HCT116 (cell line): ENCODE measurements around the gene FAT1. TPM values are rescaled to one million over a fixed set of nuclear protein-coding genes. Genes with fewer than 3 reads are reported as not detected.

Experiments used
- ATAC-seq: fragments of 200-7000 bp; cut with Tn5 transposase; 2 replicates; pipeline ENCODE4 v1.9.1; 2020; ENCODE audit warnings: mild to moderate bottlenecking, moderate library complexity
- BruUV-seq: library from RNA; stranded (reverse); fragments of 400-500 nt; replicated peaks from 2 replicates; lab custom pipeline; 2021; lab: Mats Ljungman, UMichigan
- CTCF ChIA-PET: fragments of 300-600 bp; sonication (Branson Sonifier 250); formaldehyde crosslinking; loops from one replicate; lab custom pipeline; 2021; ENCODE audit warnings: antibody characterized with exemption; lab: Charles Lee
- POLR2A ChIA-PET: fragments of 300-600, 350-600 bp; sonication (Branson Sonifier 250); formaldehyde crosslinking; loops from one replicate; lab custom pipeline; 2021; ENCODE audit warnings: antibody characterized with exemption; lab: Charles Lee
- RAD21 ChIA-PET, 2 experiments: fragments of 300-600 bp; sonication (Branson Sonifier 250); formaldehyde crosslinking; loops; one replicate each; lab custom pipeline; 2023; ENCODE audit warnings: low total read pairs in 2 of 2; ENCODE audit not compliant: uncharacterized antibody in 2 of 2, unreplicated experiment in 2 of 2, low non-redundant PET in 1 of 2; lab: Charles Lee
- DNase-seq: peaks from one replicate; pipeline ENCODE4 v3.0.0-alpha.2; 2010; ENCODE audit warnings: low read depth, low spot score
- H2AFZ ChIP-seq: fragments of 200-600 bp; shearing (Covaris generic), sonication (generic); 2 replicates; pipeline ENCODE4 v1.6.1; 2017; ENCODE audit warnings: low read depth, mixed run types, mixed read lengths, antibody characterized with exemption, low read length; ENCODE audit not compliant: poor library complexity, severe bottlenecking
- H3K27ac ChIP-seq: 2 replicates; pipeline ENCODE4 v1.5.1; 2012; ENCODE audit warnings: low read depth, low read length
- H3K27me3 ChIP-seq: fragments of 200-600 bp; sonication (generic); 2 replicates; pipeline ENCODE4 v1.6.1; 2016; ENCODE audit warnings: mixed run types, low read length, mixed read lengths; ENCODE audit not compliant: insufficient read depth
- H3K36me3 ChIP-seq, 2 experiments: fragments of 200-500 bp in 1 of 2; fragments of 200-600 bp in 1 of 2; sonication (Bioruptor generic) in 1 of 2; sonication (generic) in 1 of 2; 2 replicates each; pipeline versions ENCODE4 v1.5.1 to v1.6.1; 2014 to 2016; ENCODE audit warnings: low read length in 2 of 2, inconsistent platforms in 1 of 2, mixed read lengths in 1 of 2, mixed run types in 1 of 2; ENCODE audit not compliant: insufficient read depth in 2 of 2, control insufficient read depth in 1 of 2
- H3K4me1 ChIP-seq, 2 experiments: fragments of 200-600 bp in 1 of 2; sonication (generic) in 1 of 2; 2 replicates each; pipeline versions ENCODE4 v1.5.1 to v1.6.1; 2012 to 2017; ENCODE audit warnings: low read length in 2 of 2, inconsistent platforms in 1 of 2, mild to moderate bottlenecking in 1 of 2, mixed read lengths in 1 of 2, mixed run types in 1 of 2, moderate library complexity in 1 of 2; ENCODE audit not compliant: insufficient read depth in 2 of 2, control insufficient read depth in 1 of 2
- H3K4me2 ChIP-seq: fragments of 200-600 bp; sonication (generic); 2 replicates; pipeline ENCODE4 v1.6.1; 2017; ENCODE audit warnings: mixed run types, low read length, mixed read lengths
- H3K4me3 ChIP-seq, 2 experiments: fragments of 200-600 bp in 1 of 2; sonication (generic) in 1 of 2; replicated peaks in 1 of 2; 2 replicates each; pipeline ENCODE4 v1.5.1; 2011 to 2016; ENCODE audit warnings: low read length in 2 of 2, control low read depth in 1 of 2, low read depth in 1 of 2, mild to moderate bottlenecking in 1 of 2, mixed read lengths in 1 of 2, mixed run types in 1 of 2
- H3K79me2 ChIP-seq: fragments of 200-600 bp; sonication (generic); 2 replicates; pipeline ENCODE4 v1.6.1; 2017; ENCODE audit warnings: mild to moderate bottlenecking, mixed run types, low read length, moderate library complexity, mixed read lengths; ENCODE audit not compliant: insufficient read depth
- H3K9ac ChIP-seq: fragments of 200-600 bp; sonication (generic); 2 replicates; pipeline ENCODE4 v1.6.1; 2016; ENCODE audit warnings: low read length, mixed read lengths
- H3K9me2 ChIP-seq: fragments of 200-600 bp; sonication (generic), shearing (Covaris generic); 2 replicates; pipeline ENCODE4 v1.6.1; 2017; ENCODE audit warnings: mixed run types, mild to moderate bottlenecking, moderate library complexity; ENCODE audit not compliant: insufficient read depth
- H3K9me3 ChIP-seq, 2 experiments: fragments of 200-500 bp in 1 of 2; fragments of 200-600 bp in 1 of 2; sonication (Bioruptor generic) in 1 of 2; sonication (generic) in 1 of 2; 2 replicates each; pipeline ENCODE4 v1.6.1; 2014 to 2017; ENCODE audit warnings: low read length in 2 of 2, mixed read lengths in 2 of 2, inconsistent platforms in 1 of 2, low read depth in 1 of 2, mild to moderate bottlenecking in 1 of 2, mixed run types in 1 of 2, moderate library complexity in 1 of 2; ENCODE audit not compliant: control insufficient read depth in 1 of 2, insufficient read depth in 1 of 2
- H4K20me1 ChIP-seq: fragments of 200-600 bp; sonication (generic), shearing (Covaris generic); 2 replicates; pipeline ENCODE4 v1.6.1; 2017; ENCODE audit warnings: mixed run types, mild to moderate bottlenecking, moderate library complexity; ENCODE audit not compliant: insufficient read depth
- ATF3 ChIP-seq: IDR thresholded peaks from 2 replicates; pipeline ENCODE4 v1.6.1; 2012
- CBX3 ChIP-seq: IDR thresholded peaks from 2 replicates; pipeline ENCODE4 v1.6.1; 2012; ENCODE audit warnings: low read depth
- CEBPB ChIP-seq: IDR thresholded peaks from 2 replicates; pipeline ENCODE4 v1.6.1; 2012; ENCODE audit warnings: low read depth
- ELF1 ChIP-seq: IDR thresholded peaks from 2 replicates; pipeline ENCODE4 v1.6.1; 2012; ENCODE audit warnings: low read depth, borderline replicate concordance
- EZH2phosphoT487 ChIP-seq: fragments of 200-600 bp; IDR thresholded peaks from 2 replicates; pipeline ENCODE4 v1.6.1; 2018; ENCODE audit warnings: antibody characterized with exemption, borderline replicate concordance
- FOSL1 ChIP-seq: IDR thresholded peaks from 2 replicates; pipeline ENCODE4 v1.6.1; 2012; ENCODE audit warnings: low read depth
- JUND ChIP-seq: IDR thresholded peaks from 2 replicates; pipeline ENCODE4 v1.6.1; 2012
- MAX ChIP-seq: IDR thresholded peaks from 2 replicates; pipeline ENCODE4 v1.6.1; 2012
- POLR2AphosphoS5 ChIP-seq: IDR thresholded peaks from 2 replicates; pipeline ENCODE4 v1.6.1; 2011; ENCODE audit warnings: mild to moderate bottlenecking, low read depth, low read length, moderate library complexity
- RAD21 ChIP-seq: IDR thresholded peaks from 2 replicates; pipeline ENCODE4 v1.6.1; 2012; ENCODE audit warnings: low read depth, mild to moderate bottlenecking
- REST ChIP-seq: IDR thresholded peaks from 2 replicates; pipeline ENCODE4 v1.6.1; 2012; ENCODE audit warnings: low read depth
- SIN3A ChIP-seq: IDR thresholded peaks from 2 replicates; pipeline ENCODE4 v1.6.1; 2012; ENCODE audit warnings: low read depth
- SRF ChIP-seq: IDR thresholded peaks from 2 replicates; pipeline ENCODE4 v1.6.1; 2012; ENCODE audit warnings: low read depth
- YY1 ChIP-seq: IDR thresholded peaks from 2 replicates; pipeline ENCODE4 v1.6.1; 2011; ENCODE audit warnings: low read length, low read depth, moderate library complexity, mild to moderate bottlenecking; ENCODE audit not compliant: insufficient replicate concordance; ENCODE audit errors: extremely low read depth
- ZBTB33 ChIP-seq: IDR thresholded peaks from 2 replicates; pipeline ENCODE4 v1.6.1; 2011; ENCODE audit warnings: mild to moderate bottlenecking, low read length, moderate library complexity; ENCODE audit not compliant: insufficient replicate concordance; ENCODE audit errors: extremely low read depth
- ZNF274 ChIP-seq: fragments of 200-500 bp; sonication (Bioruptor generic); IDR thresholded peaks from 2 replicates; pipeline ENCODE4 v1.6.1; 2014; ENCODE audit warnings: mild to moderate bottlenecking, low read depth, low read length, inconsistent platforms
- intact Hi-C: fragments of 100-400 bp; cut with micrococcal nuclease; formaldehyde crosslinking; loops from 2 replicates; pipeline ENCODE4 v1.10.0; 2022
- total RNA-seq: library from RNA; stranded (reverse); gene quantifications from one replicate; pipeline ENCODE4 v1.2.1, GENCODE V29; 2021; ENCODE audit not compliant: unreplicated experiment

FAT1 gene
- total RNA-seq, 1 experiment from 2014 or later, result 676 TPM

- RAD21 ChIA-PET, result no interaction called here
- Histone ChIP-seq H3K4me1 (peaks cover 48 to 85% of the 10 kb centered on the region in 2 experiments), H3K4me2 (no peak overlapping the region)
Observed at GRCh38 chr4:186717556-186717955, 6.1 kb downstream of the FAT1 start.

GRCh38 chr4:186715077-186715476 lies 8.6 kb downstream of the FAT1 start:
- ATAC-seq (no peak), DNase-seq (no peak)
- ChIA-PET POLR2A (no interaction called here), CTCF (no interaction called here), RAD21 (no interaction called here)
- no peaks in the 10 kb centered on the region for H3K9me2 ChIP-seq
- no peak overlapping the region for H3K4me2 ChIP-seq
- peaks cover 88% of the 10 kb centered on the region for H4K20me1 ChIP-seq
- H3K4me3 ChIP-seq, result no peak overlapping the region
- no TSS peak for BruUV-seq
- peaks cover 0 to 8% of the 10 kb centered on the region in 2 experiments; a peak in 2 of 4 replicates for H3K9me3 ChIP-seq
- H2AFZ ChIP-seq, result no peak overlapping the region
- intact Hi-C loops, result no loop called here
- no peak overlapping the region for H3K27ac ChIP-seq
- H3K79me2 ChIP-seq, result peaks cover 100% of the 10 kb centered on the region
- H3K36me3 ChIP-seq, result peaks cover 4 to 31% of the 10 kb centered on the region in 2 experiments; a peak in 3 of 4 replicates
- no peak overlapping the region for H3K9ac ChIP-seq
- H3K27me3 ChIP-seq, result no peaks in the 10 kb centered on the region
- peaks cover 38 to 62% of the 10 kb centered on the region in 2 experiments for H3K4me1 ChIP-seq
- no peak for TF ChIP-seq CBX3
- TF ChIP-seq ATF3, result no peak
- TF ChIP-seq YY1, result no peak
- no peak for TF ChIP-seq EZH2phosphoT487
- no peak for TF ChIP-seq REST
- no peak for TF ChIP-seq JUND
- TF ChIP-seq POLR2AphosphoS5, result no peak; the same call in 1 of the 2 replicates
- TF ChIP-seq ZNF274, result no peak
- no peak for TF ChIP-seq MAX
- TF ChIP-seq ZBTB33, result no peak
- TF ChIP-seq ELF1, result no peak
- TF ChIP-seq CEBPB, result no peak
- no peak for TF ChIP-seq SIN3A

More at GRCh38 chr4:186717556-186717955, 6.1 kb downstream of the FAT1 start:
- ChIA-PET POLR2A (no interaction called here), CTCF (no interaction called here)
- Histone ChIP-seq H3K79me2 (peaks cover 100% of the 10 kb centered on the region), H3K36me3 (peaks cover 2 to 48% of the 10 kb centered on the region in 2 experiments; a peak in 3 of 4 replicates), H3K9me2 (no peaks in the 10 kb centered on the region), H3K9ac (no peak overlapping the region), H4K20me1 (peaks cover 74% of the 10 kb centered on the region), H3K27me3 (no peaks in the 10 kb centered on the region), H3K27ac (no peak overlapping the region), H3K9me3 (peaks cover 0 to 15% of the 10 kb centered on the region in 2 experiments; a peak in 2 of 4 replicates), H3K4me3 (no peak overlapping the region), H2AFZ (no peak overlapping the region)
- intact Hi-C loops, result no loop called here
- DNase-seq (no peak), ATAC-seq (no peak)
- TF ChIP-seq SRF, result no peak
- no peak for TF ChIP-seq CBX3
- no peak for TF ChIP-seq ELF1
- no peak for TF ChIP-seq FOSL1
- TF ChIP-seq EZH2phosphoT487, result no peak
- no peak for TF ChIP-seq RAD21
- BruUV-seq, result no TSS peak
